Measurements from ENCODE around the gene TLE6. TPM values are rescaled to one million over a fixed set of nuclear protein-coding genes. Genes with fewer than 3 reads are reported as not detected.

TLE6 gene
- total RNA-seq, 1 donor = 0.72 TPM

GRCh38 chr19:2950286-2951124 is 26.9 kb upstream of the TLE6 start:
- peak overlapping the region; percentile 90 for H3K4me3 ChIP-seq (ENCODE audit: insufficient read depth, low read length)
- H2AFZ ChIP-seq (ENCODE audit: low read length) = peak overlapping the region; percentile 71
- DNase-seq (ENCODE audit: insufficient read length, low spot score, missing footprints) = peak; percentile 99
- H3K4me2 ChIP-seq (ENCODE audit: insufficient read depth, low read length) = peak overlapping the region; percentile 94
- TF ChIP-seq CTCF (IDR thresholded peaks at IDR 0.05; ENCODE audit: extremely low read depth, low read depth, low read length) = no peak
- H4K20me1 ChIP-seq (ENCODE audit: insufficient read depth, low read length) = no peaks in the 10 kb centered on the region
- no peaks in the 10 kb centered on the region for H3K9me3 ChIP-seq (ENCODE audit: low read depth, low read length)
- H3K27ac ChIP-seq (ENCODE audit: low read depth, low read length) = peak overlapping the region; percentile 75
- H3K36me3 ChIP-seq (ENCODE audit: insufficient read depth, low read length) = no peaks in the 10 kb centered on the region
- no peaks in the 10 kb centered on the region for H3K27me3 ChIP-seq (ENCODE audit: insufficient read depth, low read length)
- H3K79me2 ChIP-seq (ENCODE audit: insufficient read depth, low read length) = peaks cover 14% of the 10 kb centered on the region
- peaks cover 12% of the 10 kb centered on the region for H3K4me1 ChIP-seq (ENCODE audit: insufficient read depth, low read length)

- DNase-seq (ENCODE audit: insufficient read length, low spot score, missing footprints) = peak; percentile 44
- Histone ChIP-seq H3K36me3 (ENCODE audit: insufficient read depth, low read length) (no peaks in the 10 kb centered on the region), H4K20me1 (ENCODE audit: insufficient read depth, low read length) (no peaks in the 10 kb centered on the region), H3K4me2 (ENCODE audit: insufficient read depth, low read length) (peak overlapping the region; percentile 85), H3K9me3 (ENCODE audit: low read depth, low read length) (no peaks in the 10 kb centered on the region), H3K27me3 (ENCODE audit: insufficient read depth, low read length) (no peaks in the 10 kb centered on the region), H3K4me1 (ENCODE audit: insufficient read depth, low read length) (peaks cover 12% of the 10 kb centered on the region), H3K27ac (ENCODE audit: low read depth, low read length) (no peak overlapping the region), H3K4me3 (ENCODE audit: insufficient read depth, low read length) (peak overlapping the region; percentile 61), H2AFZ (ENCODE audit: low read length) (peak overlapping the region; percentile 78), H3K79me2 (ENCODE audit: insufficient read depth, low read length) (peaks cover 14% of the 10 kb centered on the region)
- TF ChIP-seq CTCF (IDR thresholded peaks at IDR 0.05; ENCODE audit: extremely low read depth, low read depth, low read length) = no peak
Measured at GRCh38 chr19:2952953-2953481, 24.3 kb upstream of the TLE6 start.

- Histone ChIP-seq H3K79me2 (ENCODE audit: insufficient read depth, low read length) (no peaks in the 10 kb centered on the region), H2AFZ (ENCODE audit: low read length) (no peak overlapping the region), H3K4me3 (ENCODE audit: insufficient read depth, low read length) (no peak overlapping the region), H3K4me1 (ENCODE audit: insufficient read depth, low read length) (peaks cover 5% of the 10 kb centered on the region), H3K4me2 (ENCODE audit: insufficient read depth, low read length) (no peak overlapping the region), H3K36me3 (ENCODE audit: insufficient read depth, low read length) (no peaks in the 10 kb centered on the region), H3K27me3 (ENCODE audit: insufficient read depth, low read length) (no peaks in the 10 kb centered on the region), H3K27ac (ENCODE audit: low read depth, low read length) (no peak overlapping the region), H3K9me3 (ENCODE audit: low read depth, low read length) (no peaks in the 10 kb centered on the region), H4K20me1 (ENCODE audit: insufficient read depth, low read length) (no peaks in the 10 kb centered on the region)
- TF ChIP-seq CTCF (IDR thresholded peaks at IDR 0.05; ENCODE audit: extremely low read depth, low read depth, low read length) = no peak
- DNase-seq (ENCODE audit: insufficient read length, low spot score, missing footprints) = no peak
Measured at GRCh38 chr19:2957160-2957559, 20.2 kb upstream of the TLE6 start.

- no peaks in the 10 kb centered on the region for H4K20me1 ChIP-seq (ENCODE audit: insufficient read depth, low read length)
- no peak for TF ChIP-seq CTCF (IDR thresholded peaks at IDR 0.05; ENCODE audit: extremely low read depth, low read depth, low read length)
- no peak overlapping the region for H3K4me2 ChIP-seq (ENCODE audit: insufficient read depth, low read length)
Measured at GRCh38 chr19:2960120-2960519, 17.2 kb upstream of the TLE6 start.

More at GRCh38 chr19:2960120-2960519, 17.2 kb upstream of the TLE6 start:
- DNase-seq (ENCODE audit: insufficient read length, low spot score, missing footprints) = no peak
- H3K27ac ChIP-seq (ENCODE audit: low read depth, low read length) = no peak overlapping the region
- no peaks in the 10 kb centered on the region for H3K79me2 ChIP-seq (ENCODE audit: insufficient read depth, low read length)
- H3K4me3 ChIP-seq (ENCODE audit: insufficient read depth, low read length) = no peak overlapping the region
- H3K36me3 ChIP-seq (ENCODE audit: insufficient read depth, low read length) = no peaks in the 10 kb centered on the region
- H2AFZ ChIP-seq (ENCODE audit: low read length) = no peak overlapping the region
- H3K9me3 ChIP-seq (ENCODE audit: low read depth, low read length) = no peaks in the 10 kb centered on the region
- no peaks in the 10 kb centered on the region for H3K4me1 ChIP-seq (ENCODE audit: insufficient read depth, low read length)
- no peaks in the 10 kb centered on the region for H3K27me3 ChIP-seq (ENCODE audit: insufficient read depth, low read length)
